Stomach (tissue), 4 donors: ENCODE measurements around the gene PTK6.

Source experiments
- EP300 ChIP-seq: sonication (generic); formaldehyde crosslinking; IDR thresholded peaks from one replicate; pipeline ENCODE4 v1.6.1; 2017; ENCODE audit warnings: antibody characterized with exemption
- POLR2A ChIP-seq, 4 donors: fragments of 450-650 bp; IDR thresholded peaks; one replicate each; pipeline ENCODE4 v1.6.1; 2016; ENCODE audit warnings: antibody characterized with exemption in 4 of 4, control low read depth in 2 of 4, mild to moderate bottlenecking in 1 of 4, moderate library complexity in 1 of 4
- POLR2AphosphoS5 ChIP-seq, 3 donors: sonication (generic); formaldehyde crosslinking; IDR thresholded peaks; one replicate each; pipeline ENCODE4 v1.6.1; 2016; ENCODE audit warnings: antibody characterized with exemption in 3 of 3
- TF ChIP-seq, protein P1 (sequence below), 7 experiments: fragments of 450-650 bp in 4 of 7; fragments of 200-600 bp in 3 of 7; sonication (generic) in 3 of 7; IDR thresholded peaks; one replicate each; pipeline ENCODE4 v1.5.1; 2016 to 2019; ENCODE audit warnings: antibody characterized with exemption in 7 of 7, control low read depth in 2 of 7, mild to moderate bottlenecking in 1 of 7

DNA sequence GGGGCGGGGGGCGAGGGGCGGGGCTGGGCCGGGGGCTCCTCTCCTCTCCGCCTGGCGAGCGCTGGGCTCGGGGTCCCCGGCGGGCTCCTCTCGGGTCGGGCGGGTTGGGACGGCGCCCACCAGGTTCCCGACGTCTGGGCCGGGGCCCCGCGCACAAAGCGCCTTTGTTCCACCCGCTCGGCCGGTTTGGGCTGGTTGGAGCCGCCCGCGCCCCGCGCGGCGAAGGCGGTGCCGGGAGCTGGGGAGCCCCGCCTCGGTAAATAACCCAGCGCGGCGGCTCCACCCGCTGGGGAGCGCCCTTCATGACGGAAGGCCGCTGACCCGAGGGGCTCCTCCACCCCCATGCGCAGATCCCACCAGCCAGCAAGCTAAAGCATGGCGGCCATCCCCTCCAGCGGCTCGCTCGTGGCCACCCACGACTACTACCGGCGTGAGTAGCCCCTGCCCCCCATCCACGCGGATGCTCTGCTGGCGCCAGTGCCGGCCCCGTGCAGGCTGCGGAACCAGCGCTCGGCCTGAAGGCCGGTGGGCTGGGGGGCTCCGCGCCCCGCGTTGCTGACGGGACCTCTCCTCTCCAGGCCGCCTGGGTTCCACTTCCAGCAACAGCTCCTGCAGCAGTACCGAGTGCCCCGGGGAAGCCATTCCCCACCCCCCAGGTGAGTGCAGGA lies 16.1 kb downstream of the PTK6 start:
- TF ChIP-seq, protein P1, sequence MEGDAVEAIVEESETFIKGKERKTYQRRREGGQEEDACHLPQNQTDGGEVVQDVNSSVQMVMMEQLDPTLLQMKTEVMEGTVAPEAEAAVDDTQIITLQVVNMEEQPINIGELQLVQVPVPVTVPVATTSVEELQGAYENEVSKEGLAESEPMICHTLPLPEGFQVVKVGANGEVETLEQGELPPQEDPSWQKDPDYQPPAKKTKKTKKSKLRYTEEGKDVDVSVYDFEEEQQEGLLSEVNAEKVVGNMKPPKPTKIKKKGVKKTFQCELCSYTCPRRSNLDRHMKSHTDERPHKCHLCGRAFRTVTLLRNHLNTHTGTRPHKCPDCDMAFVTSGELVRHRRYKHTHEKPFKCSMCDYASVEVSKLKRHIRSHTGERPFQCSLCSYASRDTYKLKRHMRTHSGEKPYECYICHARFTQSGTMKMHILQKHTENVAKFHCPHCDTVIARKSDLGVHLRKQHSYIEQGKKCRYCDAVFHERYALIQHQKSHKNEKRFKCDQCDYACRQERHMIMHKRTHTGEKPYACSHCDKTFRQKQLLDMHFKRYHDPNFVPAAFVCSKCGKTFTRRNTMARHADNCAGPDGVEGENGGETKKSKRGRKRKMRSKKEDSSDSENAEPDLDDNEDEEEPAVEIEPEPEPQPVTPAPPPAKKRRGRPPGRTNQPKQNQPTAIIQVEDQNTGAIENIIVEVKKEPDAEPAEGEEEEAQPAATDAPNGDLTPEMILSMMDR (IDR thresholded peaks at IDR 0.05) = peak in 1 of 7 experiments; percentile 11
- TF ChIP-seq EP300 (no peak), POLR2AphosphoS5 (IDR thresholded peaks at IDR 0.05) (peak in 1 of 3 donors; percentile 1), POLR2A (IDR thresholded peaks at IDR 0.05) (no peak)
